ENCODE measurements around the gene DCDC2B.
"Not testable (repeated sequence)": the region's sequence is repeated elsewhere in the genome, so short reads cannot be mapped to it uniquely, and the experiment has no call there.

The DCDC2B gene

DNA sequence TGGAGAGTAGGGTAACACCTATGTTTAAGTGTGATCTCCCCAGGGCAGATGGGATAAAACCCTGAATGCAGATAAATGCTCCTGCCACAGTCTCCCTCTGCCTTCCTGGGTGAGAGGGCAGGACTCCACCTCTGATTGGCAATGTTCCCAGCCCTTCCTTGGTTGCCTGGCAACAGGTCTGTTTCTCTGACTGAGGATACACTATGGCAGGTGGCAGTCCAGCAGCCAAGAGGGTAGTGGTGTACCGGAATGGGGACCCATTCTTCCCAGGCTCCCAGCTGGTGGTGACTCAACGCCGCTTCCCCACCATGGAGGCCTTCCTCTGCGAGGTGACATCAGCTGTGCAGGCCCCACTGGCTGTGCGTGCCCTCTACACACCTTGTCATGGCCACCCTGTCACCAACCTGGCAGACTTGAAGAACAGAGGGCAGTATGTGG is at the start of gene DCDC2B:
Gene DCDC2B, plus strand, starts transcription at position 199 of the 438 bp plus-strand sequence. Its CDS starts 5 bp downstream, at position 204.
- DNase-seq (ENCODE audit: low spot score) = no peak

DNA sequence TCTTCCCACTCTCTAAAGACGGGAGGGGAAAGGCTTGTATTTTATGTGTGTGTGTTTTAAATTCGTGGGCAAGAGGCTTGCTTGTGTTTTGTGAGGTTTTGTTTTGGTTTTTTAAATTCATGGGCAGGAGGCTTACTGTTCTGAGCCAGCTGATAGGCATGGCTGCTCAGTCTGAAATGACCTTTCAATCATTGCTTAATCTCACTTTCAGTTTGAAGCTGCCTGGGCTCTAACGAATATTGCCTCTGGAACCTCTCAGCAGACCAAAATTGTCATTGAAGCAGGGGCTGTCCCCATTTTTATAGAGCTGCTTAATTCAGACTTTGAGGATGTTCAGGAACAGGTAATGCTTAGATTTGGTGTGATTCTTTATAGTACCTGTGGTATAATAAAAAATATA is 49.7 kb upstream of the DCDC2B start:
- DNase-seq (ENCODE audit: low spot score) = no peak

DNA sequence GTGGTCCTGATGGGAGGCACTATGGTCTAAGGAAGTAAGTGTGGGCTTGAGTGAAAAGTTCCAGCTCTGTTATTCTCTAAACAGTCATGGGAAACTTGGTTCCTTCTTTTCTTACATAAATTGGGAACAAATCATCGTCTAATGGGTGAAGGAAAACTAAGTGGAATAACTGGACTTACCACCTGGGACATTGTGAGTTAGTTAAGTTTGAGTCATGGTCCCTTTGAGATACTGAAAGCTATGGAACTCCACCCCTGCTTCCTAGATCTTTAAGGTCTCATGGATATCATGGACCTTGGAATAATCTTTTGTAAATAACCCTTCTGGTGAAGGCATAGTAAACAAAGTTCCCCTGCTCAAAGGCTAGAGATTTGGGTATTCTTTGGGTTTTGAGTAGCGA is 45.5 kb upstream of the DCDC2B start:
- no peak for DNase-seq (ENCODE audit: low spot score)

DNA sequence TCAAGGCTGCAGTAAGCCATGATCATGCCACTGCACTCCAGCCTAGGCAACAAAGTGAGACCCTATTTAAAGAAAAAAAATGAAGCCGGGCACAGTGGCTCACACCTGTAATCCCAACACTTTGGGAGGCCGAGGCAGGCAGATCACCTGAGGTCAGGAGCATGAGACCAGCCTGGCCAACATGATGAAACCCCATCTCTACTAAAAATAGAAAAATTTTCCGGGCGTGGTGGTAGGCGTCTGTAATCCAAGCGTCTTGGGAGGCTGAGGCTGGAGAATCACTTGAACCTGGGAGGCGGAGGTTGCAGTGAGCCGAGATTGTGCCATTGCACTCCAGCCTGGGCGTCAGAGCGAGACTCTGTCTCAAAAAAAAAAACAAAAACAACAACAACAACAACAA is 43.3 kb upstream of the DCDC2B start:
- not testable (repeated sequence) for DNase-seq (ENCODE audit: low spot score)

DNA sequence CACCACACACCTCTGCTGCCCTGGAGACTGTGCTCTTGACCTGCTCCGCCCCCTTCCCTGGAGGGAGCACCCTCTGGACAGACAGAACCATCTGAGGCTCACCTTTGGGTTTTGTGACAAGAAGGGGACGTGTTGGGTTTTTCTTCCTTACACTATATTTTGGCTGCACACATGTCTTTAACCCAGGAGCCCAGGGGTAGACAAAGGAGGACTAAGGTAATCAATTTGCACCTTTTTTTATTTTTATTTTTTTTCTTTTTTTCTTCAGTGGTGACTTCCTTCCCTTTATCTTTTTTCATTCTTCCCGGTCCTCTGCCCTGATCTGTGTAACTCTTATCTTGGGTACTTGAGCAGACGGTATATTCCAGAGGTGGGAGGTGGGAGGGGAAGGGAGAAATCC is 37.9 kb upstream of the DCDC2B start:
- no peak for DNase-seq (ENCODE audit: low spot score)

DNA sequence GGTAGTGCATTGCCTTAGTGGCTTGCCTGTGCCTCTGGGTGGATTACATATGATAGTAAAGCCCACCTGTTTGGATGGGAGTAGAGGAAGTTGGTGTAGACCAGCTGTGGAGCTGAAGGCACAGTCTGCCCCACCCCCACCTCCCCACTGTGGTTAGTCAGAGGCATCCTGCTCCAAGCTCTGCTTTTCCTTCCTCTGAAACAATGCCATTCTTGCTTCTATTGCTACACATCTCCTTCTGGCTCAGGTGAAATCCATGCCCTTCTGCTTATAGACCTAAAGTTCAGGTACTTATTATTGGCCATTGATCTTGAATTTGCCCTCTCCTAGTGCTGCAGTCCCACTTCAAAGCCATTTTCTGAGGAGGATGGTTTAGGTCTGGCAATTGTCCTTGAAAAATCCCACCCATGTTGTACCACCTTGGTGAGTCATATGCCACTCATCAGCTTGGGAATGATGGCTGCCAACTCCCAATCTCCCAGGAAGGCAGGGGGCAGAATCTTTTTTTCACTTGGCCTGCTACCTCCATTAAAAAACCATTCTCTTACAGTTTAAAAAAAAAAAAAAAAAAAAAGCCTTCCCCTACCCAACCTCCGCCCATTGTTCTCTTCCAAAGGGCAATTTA is 36.2 kb upstream of the DCDC2B start:
- no peak for DNase-seq (ENCODE audit: low spot score)

DNA sequence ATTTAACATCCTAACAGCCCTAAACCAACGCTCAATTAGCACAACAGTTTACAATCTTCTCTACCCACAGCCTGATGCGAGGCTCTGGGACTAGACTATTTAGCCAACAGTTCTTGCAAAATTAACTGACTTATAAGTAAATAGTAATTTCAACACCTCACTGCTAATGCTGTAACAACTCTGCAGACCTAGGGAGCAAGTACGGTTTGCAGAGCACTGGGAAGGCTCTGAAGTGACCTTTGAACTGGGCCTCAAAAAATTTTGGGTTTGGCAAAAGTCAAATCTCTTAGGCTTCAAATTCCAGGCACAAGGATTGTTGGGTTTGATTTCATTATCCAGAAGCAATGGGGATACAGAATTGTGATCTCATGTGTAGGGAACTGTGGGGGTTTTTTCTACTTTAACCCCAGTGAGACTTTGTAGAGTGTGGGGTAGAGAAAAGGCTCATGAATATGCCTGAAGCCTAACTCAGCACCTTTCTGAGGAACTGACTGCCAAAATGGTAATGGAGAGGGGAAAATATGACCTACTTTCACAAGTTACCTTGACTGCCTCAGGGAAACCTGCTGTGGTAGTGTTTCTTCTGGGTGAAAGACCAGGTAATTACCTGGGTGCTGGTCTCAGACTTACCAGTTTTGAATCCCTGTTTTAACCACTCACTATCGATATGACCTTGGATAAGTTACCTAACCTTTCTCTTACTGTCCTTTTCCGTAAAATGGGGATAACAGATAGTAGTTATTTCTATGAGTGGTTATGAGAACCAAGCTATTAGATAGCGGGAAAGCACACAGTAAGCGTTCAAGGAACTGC is 30.3 kb upstream of the DCDC2B start:
- no peak for DNase-seq (ENCODE audit: low spot score)

DNA sequence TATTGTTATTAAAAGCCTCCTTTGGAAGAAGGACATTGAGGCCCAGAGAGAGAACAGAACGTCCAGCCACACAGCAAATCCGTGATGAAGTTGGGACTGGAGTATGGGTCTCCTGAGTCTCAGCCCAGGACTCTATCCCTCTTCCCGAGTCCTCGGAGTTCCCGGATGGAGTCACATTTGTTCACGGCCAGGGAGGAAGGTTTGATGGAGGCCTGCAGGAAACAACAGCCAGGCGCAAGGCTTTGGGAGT is 29.8 kb upstream of the DCDC2B start:
- no peak for DNase-seq (ENCODE audit: low spot score)

DNA sequence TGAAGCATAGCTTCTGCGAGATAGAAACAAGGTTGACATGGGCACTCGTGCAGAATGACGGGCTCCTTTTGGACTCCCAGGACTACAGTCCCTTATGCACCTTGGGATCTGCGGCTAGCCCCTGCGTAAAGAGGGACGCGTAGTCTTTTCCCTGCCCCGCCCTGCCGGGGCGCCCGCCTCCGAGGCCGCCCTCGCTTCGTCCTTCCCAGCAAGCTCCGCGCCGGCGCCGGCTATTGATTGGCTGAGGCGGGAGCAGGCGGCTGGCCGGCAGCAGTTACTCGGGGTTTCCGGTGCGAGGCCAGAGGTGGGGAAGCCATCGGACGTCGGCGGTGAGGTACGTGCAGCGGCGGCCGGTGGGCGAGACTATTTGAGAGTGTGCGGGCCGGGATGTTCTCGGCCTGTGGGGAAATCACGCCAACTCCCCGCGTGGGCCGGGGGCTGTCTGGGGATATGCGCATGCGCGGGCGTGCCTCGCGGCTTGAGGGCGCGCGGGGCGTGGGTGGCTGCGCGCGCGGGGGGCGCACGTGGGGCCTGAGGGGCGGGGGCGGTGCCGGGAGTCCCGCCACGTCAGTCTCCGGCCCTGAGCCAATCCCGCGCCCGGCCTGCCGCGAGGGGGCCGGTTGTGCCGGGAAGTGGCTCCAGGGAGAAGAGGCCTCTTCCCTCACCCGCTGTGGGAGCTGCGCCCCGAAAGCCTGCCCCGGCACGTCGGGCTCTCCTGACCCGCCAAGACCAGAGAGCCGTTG is 29.3 kb upstream of the DCDC2B start, which contains the start of gene TXLNA:
Gene TXLNA, plus strand, starts transcription at position 233 of the 743 bp plus-strand sequence. CDS start 671 bp downstream, outside the sequence.
- DNase-seq (ENCODE audit: low spot score) = peak; percentile 90

DNA sequence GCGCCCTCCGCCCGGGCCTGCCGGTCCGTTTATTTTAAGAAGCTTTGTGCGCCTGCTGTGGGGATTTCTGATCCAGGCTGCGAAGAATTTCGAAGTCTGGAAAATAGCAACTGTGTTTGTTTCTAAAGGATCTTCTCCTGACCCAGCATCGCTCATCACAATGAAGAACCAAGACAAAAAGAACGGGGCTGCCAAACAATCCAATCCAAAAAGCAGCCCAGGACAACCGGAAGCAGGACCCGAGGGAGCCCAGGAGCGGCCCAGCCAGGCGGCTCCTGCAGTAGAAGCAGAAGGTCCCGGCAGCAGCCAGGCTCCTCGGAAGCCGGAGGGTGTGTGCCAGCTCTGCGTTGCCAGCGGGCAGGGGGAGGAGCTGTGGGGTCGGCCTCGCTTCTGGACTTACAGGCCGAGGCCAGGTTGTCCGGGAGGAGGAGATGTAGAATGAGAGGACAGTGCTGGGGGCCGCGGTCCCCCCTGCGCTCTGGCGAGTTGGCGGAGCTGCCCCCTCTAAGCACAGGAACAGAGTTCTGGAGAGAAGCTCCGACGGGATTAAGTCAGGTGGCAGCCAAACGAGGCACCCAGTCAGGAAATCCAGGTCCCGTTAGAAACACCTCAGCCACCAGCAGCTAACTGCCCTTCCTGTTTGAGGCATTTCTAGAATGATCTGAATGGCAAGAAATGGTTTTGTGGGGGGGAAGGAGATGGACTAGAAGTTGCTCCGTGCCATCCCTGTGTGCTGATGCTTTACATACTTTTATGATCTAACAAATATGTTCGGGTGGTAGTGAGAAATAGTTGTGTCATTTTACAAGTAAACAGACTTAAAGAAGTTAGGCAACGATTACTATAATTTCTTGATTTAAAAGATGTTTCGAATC is 28.5 kb upstream of the DCDC2B start:
- no peak for DNase-seq (ENCODE audit: low spot score)

DNA sequence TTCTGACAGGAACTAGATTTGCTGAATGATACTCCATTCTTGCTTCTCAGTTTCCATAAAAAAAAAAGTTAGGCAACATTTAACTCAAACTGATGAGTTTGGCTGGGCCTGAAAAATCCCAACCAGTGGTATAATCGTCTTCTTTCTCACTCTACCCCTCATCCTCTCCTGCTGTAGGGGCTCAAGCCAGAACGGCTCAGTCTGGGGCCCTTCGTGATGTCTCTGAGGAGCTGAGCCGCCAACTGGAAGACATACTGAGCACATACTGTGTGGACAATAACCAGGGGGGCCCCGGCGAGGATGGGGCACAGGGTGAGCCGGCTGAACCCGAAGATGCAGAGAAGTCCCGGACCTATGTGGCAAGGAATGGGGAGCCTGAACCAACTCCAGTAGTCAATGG is 27.8 kb upstream of the DCDC2B start:
- no peak for DNase-seq (ENCODE audit: low spot score)

DNA sequence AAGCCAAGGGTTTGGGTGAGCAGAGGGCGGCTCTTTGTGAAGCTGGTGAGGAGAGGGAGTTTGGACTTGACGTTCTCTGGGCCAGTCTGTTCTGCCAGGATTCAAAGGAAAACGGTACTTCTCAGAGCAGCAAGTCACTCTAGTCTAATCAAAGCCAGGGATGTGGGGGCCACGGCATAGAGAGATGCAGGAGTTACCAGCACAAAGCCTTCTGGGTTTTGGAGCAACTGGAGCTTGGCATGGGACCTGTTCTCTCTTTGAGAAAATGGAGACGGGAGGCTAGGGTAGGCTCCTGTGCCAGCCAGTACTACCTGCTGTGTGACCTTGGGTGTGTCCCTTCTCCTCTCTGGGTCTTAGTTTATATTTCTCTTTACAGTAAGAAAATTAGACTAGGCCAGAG is 27.3 kb upstream of the DCDC2B start:
- DNase-seq (ENCODE audit: low spot score) = no peak

DNA sequence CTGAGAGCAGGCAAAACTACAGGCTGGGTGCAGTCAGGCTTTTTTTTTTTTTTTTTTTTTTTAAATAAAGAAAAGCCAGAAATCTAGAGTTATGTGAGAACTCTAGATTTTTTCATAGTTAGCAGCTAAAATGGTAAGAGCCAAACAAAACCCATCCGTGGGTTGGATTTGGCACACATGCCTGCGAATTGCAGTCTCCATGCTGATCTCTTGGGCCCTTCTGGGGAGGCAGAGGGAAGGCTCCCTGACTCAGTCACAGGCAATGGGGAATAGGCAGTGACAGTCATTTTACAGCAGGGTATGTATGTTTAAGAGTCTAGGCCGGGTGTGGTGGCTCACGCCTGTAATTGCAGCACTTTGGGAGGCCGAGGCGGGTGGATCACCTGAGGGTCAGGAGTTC is 26.8 kb upstream of the DCDC2B start:
- no peak for DNase-seq (ENCODE audit: low spot score)

DNA sequence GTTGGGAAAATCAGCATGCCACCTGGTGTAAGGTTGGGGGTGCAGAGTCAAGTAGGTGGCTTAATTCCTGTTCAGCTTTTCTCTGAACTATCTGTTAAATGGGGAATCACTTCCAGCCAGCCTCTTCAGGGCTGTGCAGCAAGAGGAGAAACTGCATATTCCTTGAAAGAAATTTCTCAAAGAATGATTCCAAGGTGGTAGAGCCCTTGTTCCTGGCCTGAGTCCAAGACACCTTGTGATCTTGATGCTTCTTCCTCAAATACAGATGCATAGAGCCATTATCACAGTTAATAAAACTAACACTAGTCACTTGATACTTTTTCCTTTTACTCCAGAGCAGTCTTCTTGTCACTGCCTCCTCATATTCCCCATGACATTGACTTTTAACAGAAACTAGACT is 24.2 kb upstream of the DCDC2B start:
- DNase-seq (ENCODE audit: low spot score) = no peak

DNA sequence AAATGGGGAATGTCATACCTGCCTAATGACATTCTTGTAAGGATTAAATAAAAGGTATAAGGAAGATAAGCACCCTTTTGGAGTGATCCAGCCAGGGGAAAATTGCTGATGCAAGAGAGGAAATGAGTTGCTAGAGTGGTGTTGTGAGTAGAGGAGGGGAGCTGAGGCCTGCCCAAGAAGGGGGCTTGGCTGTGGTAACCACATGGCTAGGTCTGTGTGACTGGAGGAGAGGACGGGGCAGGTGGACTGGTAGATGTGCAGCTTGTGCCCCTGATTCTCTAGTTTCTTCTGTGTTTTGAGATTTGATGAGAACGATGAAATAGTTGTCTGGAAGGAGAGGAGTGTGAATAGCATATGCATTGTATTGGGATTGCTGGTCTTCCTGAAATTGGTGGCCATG is 22.8 kb upstream of the DCDC2B start:
- no peak for DNase-seq (ENCODE audit: low spot score)

DNA sequence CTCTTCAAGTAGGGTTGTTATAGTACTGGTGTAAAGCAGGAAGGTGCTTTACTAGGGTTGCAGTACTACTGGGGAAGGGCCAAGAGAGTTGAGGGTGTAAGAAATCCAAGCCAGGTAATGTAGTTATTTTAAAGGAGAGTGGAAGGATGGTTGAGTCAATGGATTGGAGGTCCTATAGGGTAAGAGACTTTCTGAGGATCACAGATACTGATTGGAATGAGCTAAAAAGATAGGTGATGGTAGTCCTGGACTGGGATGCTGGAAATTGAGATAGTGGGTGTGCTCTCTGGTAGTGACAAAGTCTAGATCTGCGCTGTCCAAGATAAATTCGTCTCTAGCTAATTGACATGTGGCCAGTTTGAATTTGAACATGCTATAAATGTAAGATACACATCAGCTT is 22.4 kb upstream of the DCDC2B start:
- DNase-seq (ENCODE audit: low spot score) = no peak

DNA sequence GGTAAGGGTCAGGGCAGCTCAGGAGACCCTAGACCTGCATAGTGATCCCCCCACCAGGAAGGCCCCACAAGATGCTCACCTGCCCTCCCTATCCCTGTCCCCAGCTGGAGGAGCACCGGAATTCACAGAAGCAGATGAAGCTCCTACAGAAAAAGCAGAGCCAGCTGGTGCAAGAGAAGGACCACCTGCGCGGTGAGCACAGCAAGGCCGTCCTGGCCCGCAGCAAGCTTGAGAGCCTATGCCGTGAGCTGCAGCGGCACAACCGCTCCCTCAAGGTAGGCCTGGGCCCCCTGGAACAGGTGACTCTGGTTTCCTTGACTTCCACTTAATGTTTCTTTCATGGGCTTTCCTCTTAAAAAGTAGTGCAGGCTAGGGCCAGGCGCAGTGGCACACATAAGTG is 21.0 kb upstream of the DCDC2B start:
- DNase-seq (ENCODE audit: low spot score) = no peak

DNA sequence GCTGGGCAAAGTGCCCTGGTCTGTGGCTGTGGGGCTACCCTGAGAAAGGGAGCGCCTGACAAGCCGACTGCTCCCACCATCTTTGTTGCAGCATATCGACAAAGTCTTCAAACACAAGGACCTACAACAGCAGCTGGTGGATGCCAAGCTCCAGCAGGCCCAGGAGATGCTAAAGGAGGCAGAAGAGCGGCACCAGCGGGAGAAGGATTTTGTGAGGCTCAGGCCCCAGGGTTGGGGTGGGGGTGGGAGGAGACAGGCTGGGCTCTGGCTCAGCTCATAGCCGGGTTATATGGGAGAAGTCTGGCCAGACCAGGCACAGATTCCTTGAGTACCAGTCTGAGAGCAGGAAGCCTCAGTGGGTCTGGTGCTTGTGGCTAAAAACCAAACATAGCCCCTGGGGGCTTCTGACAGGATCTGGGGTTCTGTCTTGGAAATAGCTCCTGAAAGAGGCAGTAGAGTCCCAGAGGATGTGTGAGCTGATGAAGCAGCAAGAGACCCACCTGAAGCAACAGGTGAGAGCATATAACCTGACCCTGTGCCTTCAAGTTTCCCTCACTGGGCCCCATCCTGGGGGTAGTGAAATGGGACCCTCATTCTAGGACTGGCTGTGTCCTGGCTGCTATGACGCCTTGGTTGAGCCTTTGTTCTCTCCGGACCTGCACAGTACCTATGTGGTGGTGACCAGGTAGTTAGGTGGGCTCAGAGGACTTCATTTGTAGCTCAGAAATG is 16.5 kb upstream of the DCDC2B start:
- no peak for DNase-seq (ENCODE audit: low spot score)

DNA sequence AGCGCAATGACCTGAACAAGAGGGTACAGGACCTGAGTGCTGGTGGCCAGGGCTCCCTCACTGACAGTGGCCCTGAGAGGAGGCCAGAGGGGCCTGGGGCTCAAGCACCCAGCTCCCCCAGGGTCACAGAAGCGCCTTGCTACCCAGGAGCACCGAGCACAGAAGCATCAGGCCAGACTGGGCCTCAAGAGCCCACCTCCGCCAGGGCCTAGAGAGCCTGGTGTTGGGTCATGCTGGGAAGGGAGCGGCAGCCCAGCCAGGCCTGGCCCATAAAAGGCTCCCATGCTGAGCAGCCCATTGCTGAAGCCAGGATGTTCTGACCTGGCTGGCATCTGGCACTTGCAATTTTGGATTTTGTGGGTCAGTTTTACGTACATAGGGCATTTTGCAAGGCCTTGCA is 13.9 kb upstream of the DCDC2B start:
- no peak for DNase-seq (ENCODE audit: low spot score)

DNA sequence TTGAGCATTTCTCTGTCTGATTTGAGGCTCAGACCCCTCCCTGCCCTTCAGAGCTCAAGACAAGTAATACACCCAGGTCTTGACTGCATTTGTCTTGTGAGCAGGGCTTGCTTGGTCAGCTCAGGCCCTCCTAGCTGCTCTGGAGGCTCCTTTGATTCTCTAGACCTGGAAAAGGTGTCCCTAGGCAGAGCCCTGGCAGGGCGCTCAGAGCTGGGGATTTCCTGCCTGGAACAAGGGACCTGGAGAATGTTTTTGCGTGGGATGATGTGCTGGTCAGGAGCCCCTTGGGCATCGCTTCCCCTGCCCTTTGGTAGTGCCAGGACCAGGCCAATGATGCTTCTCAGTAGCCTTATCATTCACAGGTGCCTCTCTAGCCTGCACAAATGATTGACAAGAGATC is 13.4 kb upstream of the DCDC2B start:
- DNase-seq (ENCODE audit: low spot score) = no peak
